Subcutaneous adipose tissue (tissue), 4 donors: ENCODE measurements around the gene GTSE1. TPM values are rescaled to one million over a fixed set of nuclear protein-coding genes. Genes with fewer than 3 reads are reported as not detected.

ENCODE experiments used
- CTCF ChIP-seq: fragments of 450-650 bp; IDR thresholded peaks from one replicate; pipeline ENCODE4 v1.5.1; 2016; ENCODE audit warnings: low read depth, mild to moderate bottlenecking, control low read depth, antibody characterized with exemption, moderate library complexity
- total RNA-seq, 4 donors: library from RNA; depleted of rRNA; stranded (reverse); fragments of >200 nt; gene quantifications; one replicate each; pipeline ENCODE4 v1.1.0, GENCODE V29; 2016

Gene GTSE1
- total RNA-seq, 4 donors from 2014 or later: 1.1 to 1.4 TPM; not detected in 2

DNA sequence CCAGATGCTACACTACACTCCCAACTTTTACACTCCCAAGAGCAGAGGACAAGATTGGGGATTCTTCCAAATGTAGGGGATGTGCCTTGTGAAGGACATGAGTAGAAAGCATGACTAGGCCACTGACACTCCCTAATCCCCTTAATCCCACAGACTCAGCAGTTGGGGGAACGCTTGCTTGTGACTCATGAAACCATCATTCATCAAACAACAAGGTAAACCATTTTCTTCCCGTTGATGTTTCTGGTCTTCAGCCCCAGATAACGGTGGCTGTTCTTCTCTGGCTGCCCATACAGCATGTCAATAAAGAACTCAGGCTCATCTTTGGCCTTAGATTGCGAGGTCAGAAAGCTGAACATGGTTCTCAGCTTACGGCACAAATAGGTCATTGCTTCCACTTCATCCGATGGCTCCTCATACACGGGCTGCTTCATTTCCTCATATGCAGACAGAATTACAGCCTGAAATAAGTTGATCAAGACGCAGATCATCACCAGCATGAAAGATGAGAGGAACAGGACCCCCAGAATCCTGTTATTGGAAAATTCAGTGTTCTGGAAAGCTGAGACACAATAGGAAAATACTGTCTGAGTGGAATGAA, 40.2 kb upstream of the GTSE1 start:
- TF ChIP-seq CTCF: no peak

DNA sequence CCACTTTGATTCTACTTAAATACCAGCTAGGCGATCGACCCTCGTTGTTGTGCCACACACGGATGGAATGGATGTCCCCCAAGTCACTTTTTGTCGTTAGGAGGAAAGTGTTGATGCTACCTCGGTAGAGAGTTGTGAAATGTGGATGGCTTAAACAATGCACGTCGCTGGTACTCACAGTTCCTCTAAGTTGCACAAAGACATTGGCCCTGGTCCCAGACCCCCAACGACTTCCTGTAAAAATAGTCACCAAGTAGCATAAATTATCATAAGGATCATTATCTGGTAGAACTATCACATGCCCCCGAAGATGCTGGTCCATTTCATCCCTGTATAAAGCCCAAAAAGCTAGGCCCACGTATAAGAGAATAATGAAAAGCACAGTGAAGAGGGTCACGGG, 37.3 kb upstream of the GTSE1 start:
- TF ChIP-seq CTCF: no peak

DNA sequence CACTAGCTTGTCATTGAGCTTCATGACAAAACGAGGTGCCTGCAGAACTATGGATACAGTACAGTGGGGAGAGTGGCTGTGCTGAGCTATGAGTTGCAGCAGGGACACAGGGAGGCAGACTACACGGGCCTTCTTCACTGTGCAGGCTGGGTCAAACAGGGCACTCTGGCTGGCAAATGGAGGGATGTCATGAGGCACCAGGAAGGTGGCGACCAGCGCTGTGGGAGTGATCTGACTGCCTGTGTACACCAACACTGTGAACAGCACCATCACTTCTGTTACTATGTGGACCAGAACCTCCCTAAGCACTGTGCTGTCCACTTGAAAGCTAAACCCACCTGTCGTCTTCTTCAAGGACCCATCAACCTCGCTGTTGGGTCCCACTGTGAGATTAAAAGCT, 36.6 kb upstream of the GTSE1 start:
- TF ChIP-seq CTCF: no peak

- no peak for TF ChIP-seq CTCF
Observed at GRCh38 chr22:46262449-46263215, 34.0 kb upstream of the GTSE1 start.

DNA sequence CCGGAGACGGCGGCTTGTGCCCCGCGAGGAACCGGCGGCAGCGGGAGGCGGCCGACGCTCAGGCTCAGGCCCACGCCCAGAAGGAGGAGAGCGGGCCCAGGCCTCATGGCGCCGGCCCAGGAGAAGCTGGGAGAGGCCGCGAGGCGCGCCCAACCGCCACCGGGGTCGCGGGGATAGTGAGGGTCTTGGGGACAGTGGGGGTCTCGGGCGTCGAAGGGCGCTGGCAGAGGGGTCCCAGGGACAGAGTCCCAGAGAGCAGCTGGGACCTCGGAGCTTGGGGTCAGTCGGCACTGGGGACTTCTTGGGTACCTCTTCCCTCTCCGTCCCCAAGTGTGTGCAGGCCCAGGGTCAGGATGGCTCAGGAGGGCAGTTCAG, 33.5 kb upstream of the GTSE1 start, which contains the start of gene PKDREJ:
Gene PKDREJ, minus strand, starts transcription at position 128 of the 375 bp plus-strand sequence. Its CDS starts 21 bp downstream, at position 107.
- TF ChIP-seq CTCF: no peak

DNA sequence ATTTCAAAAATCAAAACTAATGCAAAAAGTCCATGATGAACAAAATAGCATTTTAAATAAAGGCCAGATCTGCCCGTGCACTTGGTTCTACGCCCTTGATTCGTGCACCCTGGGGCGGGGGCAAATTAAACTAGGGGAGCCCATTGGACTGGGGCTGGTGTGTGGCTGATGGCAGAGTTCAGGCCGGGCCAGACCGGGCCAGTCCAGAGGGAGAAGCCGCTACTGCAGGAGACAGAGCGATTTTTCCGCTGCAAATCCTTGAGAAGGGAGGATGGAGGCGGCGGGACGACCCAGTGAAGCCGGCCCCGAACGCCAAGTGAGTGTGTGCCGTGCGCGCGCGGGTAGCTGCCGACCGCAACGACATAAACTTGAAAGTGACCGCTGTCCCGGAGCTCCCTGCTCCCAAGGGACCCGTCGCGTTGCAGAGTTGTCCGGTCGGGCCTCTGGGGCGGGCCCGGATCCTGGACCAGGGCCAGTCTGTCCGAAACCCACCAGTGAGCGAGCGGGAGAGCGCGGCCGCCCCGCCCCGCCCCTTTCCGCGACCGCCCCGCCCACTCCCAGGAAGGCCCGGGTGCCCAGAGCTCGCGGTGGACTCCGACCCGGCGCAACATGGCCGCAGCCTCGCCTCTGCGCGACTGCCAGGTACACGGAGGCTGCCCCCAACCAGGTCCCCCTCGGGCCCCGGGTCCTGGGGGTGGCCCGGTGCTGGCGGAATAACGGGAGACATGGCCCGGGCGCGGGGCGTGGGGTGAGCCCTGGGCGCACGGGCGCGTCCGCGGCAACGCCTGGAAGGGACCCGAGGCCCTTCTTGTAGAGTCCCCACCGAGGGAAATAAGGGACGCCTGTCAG, 29.0 kb upstream of the GTSE1 start, which contains the start of gene TTC38:
Gene TTC38, plus strand, starts transcription at position 578 of the 849 bp plus-strand sequence. Its CDS starts 32 bp downstream, at position 610.
- no peak for TF ChIP-seq CTCF

- no peak for TF ChIP-seq CTCF
Observed at GRCh38 chr22:46269564-46269963, 27.1 kb upstream of the GTSE1 start.
